H9 (cell line): ENCODE results near the gene TUBA4A. TPM values are rescaled to one million over a fixed set of nuclear protein-coding genes. Genes with fewer than 3 reads are reported as not detected.

Experiments
- DNase-seq: peaks from one replicate; pipeline ENCODE4 v3.0.0-alpha.2; 2017
- H2AFZ ChIP-seq: one replicate; pipeline ENCODE4 v1.6.1; 2013; ENCODE audit warnings: mild to moderate bottlenecking, low read length, control low read depth, moderate library complexity
- H2AK5ac ChIP-seq: 2 replicates; pipeline ENCODE4 v1.6.1; 2013; ENCODE audit warnings: low read length, control low read depth, mixed read lengths; ENCODE audit not compliant: insufficient read length
- H2BK120ac ChIP-seq: one replicate; pipeline ENCODE4 v1.6.1; 2013; ENCODE audit warnings: low read depth, mild to moderate bottlenecking, low read length, control low read depth, inconsistent platforms; ENCODE audit not compliant: poor library complexity, severe bottlenecking
- H2BK12ac ChIP-seq: 2 replicates; pipeline ENCODE4 v1.6.1; 2013; ENCODE audit warnings: low read length, control low read depth, mixed read lengths, low read depth; ENCODE audit not compliant: insufficient read length
- H2BK15ac ChIP-seq: 2 replicates; pipeline ENCODE4 v1.6.1; 2013; ENCODE audit warnings: low read depth, low read length, control low read depth
- H2BK20ac ChIP-seq: one replicate; pipeline ENCODE4 v1.6.1; 2013; ENCODE audit warnings: low read depth, mild to moderate bottlenecking, low read length, control low read depth, inconsistent platforms; ENCODE audit not compliant: poor library complexity, severe bottlenecking
- H2BK5ac ChIP-seq: 2 replicates; pipeline ENCODE4 v1.6.1; 2013; ENCODE audit warnings: low read length, control low read depth, mixed read lengths; ENCODE audit not compliant: insufficient read length
- H3K14ac ChIP-seq: 2 replicates; pipeline ENCODE4 v1.6.1; 2013; ENCODE audit warnings: low read length, control low read depth; ENCODE audit not compliant: insufficient read depth
- H3K18ac ChIP-seq: 2 replicates; pipeline ENCODE4 v1.6.1; 2013; ENCODE audit warnings: low read depth, mild to moderate bottlenecking, mixed read lengths, low read length, control low read depth; ENCODE audit not compliant: insufficient read length
- H3K23ac ChIP-seq: 2 replicates; pipeline ENCODE4 v1.6.1; 2013; ENCODE audit warnings: low read length, control low read depth, mixed read lengths, low read depth; ENCODE audit not compliant: insufficient read length
- H3K23me2 ChIP-seq: 2 replicates; pipeline ENCODE4 v1.6.1; 2013; ENCODE audit warnings: low read depth, mild to moderate bottlenecking, mixed read lengths, low read length, control low read depth; ENCODE audit not compliant: insufficient read length, poor library complexity, severe bottlenecking
- H3K27ac ChIP-seq: 2 replicates; pipeline ENCODE4 v1.5.1; 2013; ENCODE audit warnings: low read length, control low read depth, mixed read lengths, low read depth; ENCODE audit not compliant: insufficient read length
- H3K27me3 ChIP-seq: 2 replicates; pipeline ENCODE4 v1.6.1; 2013; ENCODE audit warnings: low read length, control low read depth, inconsistent platforms; ENCODE audit not compliant: insufficient read depth
- H3K4ac ChIP-seq: 2 replicates; pipeline ENCODE4 v1.6.1; 2013; ENCODE audit warnings: low read depth, mild to moderate bottlenecking, control low read depth, inconsistent platforms, low read length, moderate library complexity
- H3K4me1 ChIP-seq: 2 replicates; pipeline ENCODE4 v1.6.1; 2013; ENCODE audit warnings: low read length, control low read depth, inconsistent platforms; ENCODE audit not compliant: insufficient read depth
- H3K4me2 ChIP-seq: 2 replicates; pipeline ENCODE4 v1.6.1; 2013; ENCODE audit warnings: low read length, control low read depth, mixed read lengths; ENCODE audit not compliant: insufficient read length, insufficient read depth
- H3K56ac ChIP-seq: 2 replicates; pipeline ENCODE4 v1.6.1; 2013; ENCODE audit warnings: low read depth, mild to moderate bottlenecking, mixed read lengths, low read length, control low read depth; ENCODE audit not compliant: insufficient read length
- H3K79me1 ChIP-seq: 2 replicates; pipeline ENCODE4 v1.6.1; 2013; ENCODE audit warnings: low read depth, mild to moderate bottlenecking, moderate library complexity, low read length, control low read depth, inconsistent platforms; ENCODE audit not compliant: insufficient read depth, poor library complexity, severe bottlenecking
- H3K79me2 ChIP-seq: 2 replicates; pipeline ENCODE4 v1.6.1; 2013; ENCODE audit warnings: low read length, control low read depth, inconsistent platforms; ENCODE audit not compliant: insufficient read depth
- H3K9ac ChIP-seq: 2 replicates; pipeline ENCODE4 v1.6.1; 2013; ENCODE audit warnings: low read length, control low read depth, mixed read lengths; ENCODE audit not compliant: insufficient read length; ENCODE audit errors: extremely low read depth
- H3K9me3 ChIP-seq: one replicate; pipeline ENCODE4 v1.6.1; 2013; ENCODE audit warnings: low read depth, low read length, inconsistent platforms; ENCODE audit not compliant: control insufficient read depth
- H3T11ph ChIP-seq: one replicate; pipeline ENCODE4 v1.6.1; 2013; ENCODE audit warnings: mild to moderate bottlenecking, low read length, control low read depth, inconsistent platforms
- H4K20me1 ChIP-seq: one replicate; pipeline ENCODE4 v1.6.1; 2013; ENCODE audit not compliant: control insufficient read depth, insufficient read length, insufficient read depth
- H4K5ac ChIP-seq: 2 replicates; pipeline ENCODE4 v1.6.1; 2013; ENCODE audit warnings: low read depth, mild to moderate bottlenecking, mixed read lengths, low read length, control low read depth; ENCODE audit not compliant: insufficient read length
- H4K8ac ChIP-seq: replicated peaks from 2 replicates; pipeline ENCODE4 v1.6.1; 2013; ENCODE audit warnings: low read length, control low read depth, mixed read lengths, low read depth; ENCODE audit not compliant: insufficient read length
- H4K91ac ChIP-seq: 2 replicates; pipeline ENCODE4 v1.6.1; 2013; ENCODE audit warnings: low read depth, mild to moderate bottlenecking, moderate library complexity, mixed read lengths, low read length, control low read depth; ENCODE audit not compliant: insufficient read length
- H3K27ac Mint-ChIP-seq, 3 experiments: 2 replicates in 2 of 3; 3 replicates in 1 of 3; pipeline ENCODE4 v1.8.0; 2020 to 2021; ENCODE audit warnings: mixed read lengths in 3 of 3, mild to moderate bottlenecking in 1 of 3, moderate library complexity in 1 of 3
- H3K27me3 Mint-ChIP-seq: 2 replicates; pipeline ENCODE4 v1.8.0; 2021; ENCODE audit warnings: low read depth, mild to moderate bottlenecking, moderate library complexity, mixed read lengths
- H3K36me3 Mint-ChIP-seq, 3 experiments: 2 replicates in 2 of 3; 3 replicates in 1 of 3; pipeline ENCODE4 v1.8.0; 2020 to 2021; ENCODE audit warnings: low read depth in 3 of 3, mixed read lengths in 3 of 3; ENCODE audit not compliant: insufficient read depth in 1 of 3
- H3K4me1 Mint-ChIP-seq, 2 experiments: 2 replicates each; pipeline ENCODE4 v1.8.0; 2020; ENCODE audit warnings: mixed read lengths in 2 of 2
- H3K4me3 Mint-ChIP-seq, 2 experiments: 2 replicates in 1 of 2; 3 replicates in 1 of 2; pipeline ENCODE4 v1.8.0; 2020 to 2021; ENCODE audit warnings: mild to moderate bottlenecking in 2 of 2, mixed read lengths in 2 of 2, moderate library complexity in 1 of 2
- H3K9me3 Mint-ChIP-seq, 2 experiments: 2 replicates in 1 of 2; 3 replicates in 1 of 2; pipeline ENCODE4 v1.8.0; 2020; ENCODE audit warnings: mild to moderate bottlenecking in 2 of 2, mixed read lengths in 2 of 2, moderate library complexity in 1 of 2
- CTCF ChIP-seq: fragments of 200-600 bp; sonication (generic); conservative IDR thresholded peaks from 3 replicates; pipeline ENCODE4 v1.8.0; 2021; ENCODE audit warnings: antibody characterized with exemption, mild to moderate bottlenecking
- WGBS: extraction: QIAGEN DNeasy Blood & Tissue Kit; methylation state at CpG from one replicate; pipeline ENCODE4 v1.1.7; 2013; ENCODE audit warnings: missing lambda C conversion rate, low lambda C conversion rate, mixed read lengths; ENCODE audit not compliant: insufficient read length; ENCODE audit errors: extremely low coverage; 5-methylcytosine and 5-hydroxymethylcytosine counted together
- total RNA-seq: library from RNA; stranded (reverse); gene quantifications from 2 replicates; pipeline ENCODE4 v1.2.1, GENCODE V29; 2021

Gene TUBA4A
- total RNA-seq, 1 experiment from 2014 or later = 25.5 TPM

GRCh38 chr2:219223831-219224610 lies 29.7 kb downstream of the TUBA4A start:
- WGBS = no CpG with 5 or more reads among the region's 31 CpGs
- Mint-ChIP-seq H3K36me3 (peaks cover 31 to 68% (median 64%) of the 10 kb centered on the region in 3 experiments), H3K4me1 (peaks cover 14% of the 10 kb centered on the region in 2 experiments), H3K4me3 (no peak overlapping the region), H3K9me3 (no peaks in the 10 kb centered on the region), H3K27ac (no peak overlapping the region; a peak in 1 of 7 replicates), H3K27me3 (peaks cover 3% of the 10 kb centered on the region; the same call in 1 of the 2 replicates)
- Histone ChIP-seq H3K9ac (no peak overlapping the region), H2AFZ (no peak overlapping the region), H2BK120ac (no peak overlapping the region), H3K14ac (no peak overlapping the region), H3T11ph (no peak overlapping the region), H2BK20ac (no peak overlapping the region), H4K5ac (no peak overlapping the region), H3K27me3 (no peaks in the 10 kb centered on the region), H3K23me2 (no peaks in the 10 kb centered on the region), H4K91ac (no peak overlapping the region), H2BK15ac (no peak overlapping the region), H3K23ac (no peak overlapping the region), H3K56ac (no peak overlapping the region), H3K4me2 (no peak overlapping the region), H3K4ac (no peak overlapping the region), H3K18ac (no peak overlapping the region), H3K27ac (no peak overlapping the region), H3K4me1 (no peaks in the 10 kb centered on the region), H4K8ac (no peak overlapping the region), H2BK5ac (no peak overlapping the region), H3K79me1 (no peaks in the 10 kb centered on the region), H2AK5ac (no peak overlapping the region), H2BK12ac (no peak overlapping the region), H3K79me2 (no peaks in the 10 kb centered on the region), H4K20me1 (no peaks in the 10 kb centered on the region), H3K9me3 (no peaks in the 10 kb centered on the region)
- TF ChIP-seq CTCF = no peak
- DNase-seq = no peak
